Mononuclear cell (primary cell): Measurements from ENCODE around the gene KCNK5. TPM values are rescaled to one million over a fixed set of nuclear protein-coding genes. Genes with fewer than 3 reads are reported as not detected.
A peak's percentile ranks its signal among the peaks of the same experiment; 100 is the strongest.

Source experiments
- H3K27me3 ChIP-seq: 2 replicates; pipeline ENCODE4 v1.6.0; 2011; ENCODE audit warnings: low read length, control low read depth; ENCODE audit not compliant: insufficient read depth
- H3K4me1 ChIP-seq: 2 replicates; pipeline ENCODE4 v1.5.1; 2011; ENCODE audit warnings: mild to moderate bottlenecking, low read length, control low read depth; ENCODE audit not compliant: insufficient read depth
- H3K4me3 ChIP-seq: 2 replicates; pipeline ENCODE4 v1.5.1; 2011; ENCODE audit warnings: mild to moderate bottlenecking, low read length, moderate library complexity
- H3K9me3 ChIP-seq: 2 replicates; pipeline ENCODE4 v1.5.1; 2011; ENCODE audit warnings: low read depth, mild to moderate bottlenecking, control low read depth, low read length
- total RNA-seq: library from RNA; depleted of rRNA; stranded (reverse); fragments of >200 nt; gene quantifications from one replicate; pipeline ENCODE4 v1.2.3, GENCODE V29; 2012

Gene KCNK5
- total RNA-seq, result 0.31 TPM

GRCh38 chr6:39228992-39229767, at the start of gene KCNK5:
Gene KCNK5 (minus strand): TSS chr6:39229475. CDS start chr6:39229111, 364 bp downstream.
- Histone ChIP-seq H3K4me3 (peak within 1 kb of the TSS; percentile 36), H3K4me1 (peaks cover 56% of the 10 kb centered on the region), H3K27me3 (no peaks in the 10 kb centered on the region), H3K9me3 (no peaks in the 10 kb centered on the region)

- Histone ChIP-seq H3K4me3 (no peak overlapping the region), H3K9me3 (no peaks in the 10 kb centered on the region), H3K4me1 (no peaks in the 10 kb centered on the region), H3K27me3 (no peaks in the 10 kb centered on the region)
Measured at GRCh38 chr6:39276379-39276995, 47.2 kb upstream of the KCNK5 start.

- Histone ChIP-seq H3K4me3 (no peak overlapping the region), H3K27me3 (no peaks in the 10 kb centered on the region), H3K4me1 (no peaks in the 10 kb centered on the region), H3K9me3 (no peaks in the 10 kb centered on the region)
Measured at GRCh38 chr6:39274903-39275302, 45.6 kb upstream of the KCNK5 start.

GRCh38 chr6:39274471-39274870, 45.2 kb upstream of the KCNK5 start:
- Histone ChIP-seq H3K4me1 (no peaks in the 10 kb centered on the region), H3K27me3 (no peaks in the 10 kb centered on the region), H3K9me3 (no peaks in the 10 kb centered on the region), H3K4me3 (no peak overlapping the region)

- H3K27me3 ChIP-seq, result no peaks in the 10 kb centered on the region
- no peak overlapping the region for H3K4me3 ChIP-seq
- H3K4me1 ChIP-seq, result no peaks in the 10 kb centered on the region
- H3K9me3 ChIP-seq, result no peaks in the 10 kb centered on the region
Measured at GRCh38 chr6:39273406-39273821, 44.1 kb upstream of the KCNK5 start.

GRCh38 chr6:39269961-39270360, 40.7 kb upstream of the KCNK5 start:
- no peaks in the 10 kb centered on the region for H3K9me3 ChIP-seq
- H3K4me3 ChIP-seq, result no peak overlapping the region

GRCh38 chr6:39268721-39269120, 39.4 kb upstream of the KCNK5 start:
- Histone ChIP-seq H3K9me3 (no peaks in the 10 kb centered on the region), H3K4me3 (no peak overlapping the region), H3K27me3 (no peaks in the 10 kb centered on the region), H3K4me1 (peaks cover 3% of the 10 kb centered on the region)

More at GRCh38 chr6:39269961-39270360, 40.7 kb upstream of the KCNK5 start:
- no peaks in the 10 kb centered on the region for H3K27me3 ChIP-seq
- no peaks in the 10 kb centered on the region for H3K4me1 ChIP-seq

GRCh38 chr6:39268171-39268570, 38.9 kb upstream of the KCNK5 start:
- H3K4me1 ChIP-seq, result peaks cover 8% of the 10 kb centered on the region
- H3K9me3 ChIP-seq, result no peaks in the 10 kb centered on the region
- no peaks in the 10 kb centered on the region for H3K27me3 ChIP-seq
- H3K4me3 ChIP-seq, result no peak overlapping the region

GRCh38 chr6:39266782-39267355, 37.6 kb upstream of the KCNK5 start:
- H3K27me3 ChIP-seq, result peaks cover 2% of the 10 kb centered on the region

GRCh38 chr6:39266375-39266774, 37.1 kb upstream of the KCNK5 start:
- Histone ChIP-seq H3K9me3 (no peaks in the 10 kb centered on the region), H3K27me3 (peaks cover 3% of the 10 kb centered on the region), H3K4me3 (no peak overlapping the region), H3K4me1 (peaks cover 9% of the 10 kb centered on the region)

More at GRCh38 chr6:39266782-39267355, 37.6 kb upstream of the KCNK5 start:
- Histone ChIP-seq H3K4me3 (no peak overlapping the region), H3K4me1 (peaks cover 9% of the 10 kb centered on the region), H3K9me3 (no peaks in the 10 kb centered on the region)

- Histone ChIP-seq H3K27me3 (peaks cover 3% of the 10 kb centered on the region), H3K4me1 (peaks cover 9% of the 10 kb centered on the region), H3K9me3 (no peaks in the 10 kb centered on the region), H3K4me3 (no peak overlapping the region)
Measured at GRCh38 chr6:39263303-39264037, 34.2 kb upstream of the KCNK5 start.

GRCh38 chr6:39261751-39262150, 32.5 kb upstream of the KCNK5 start:
- Histone ChIP-seq H3K27me3 (peaks cover 3% of the 10 kb centered on the region), H3K4me3 (no peak overlapping the region), H3K4me1 (peaks cover 9% of the 10 kb centered on the region), H3K9me3 (no peaks in the 10 kb centered on the region)

- Histone ChIP-seq H3K9me3 (no peaks in the 10 kb centered on the region), H3K4me3 (no peak overlapping the region), H3K27me3 (peaks cover 3% of the 10 kb centered on the region), H3K4me1 (peaks cover 9% of the 10 kb centered on the region)
Measured at GRCh38 chr6:39260953-39261352, 31.7 kb upstream of the KCNK5 start.

- H3K4me1 ChIP-seq, result peaks cover 9% of the 10 kb centered on the region
- peaks cover 3% of the 10 kb centered on the region for H3K27me3 ChIP-seq
- H3K4me3 ChIP-seq, result no peak overlapping the region
- no peaks in the 10 kb centered on the region for H3K9me3 ChIP-seq
Measured at GRCh38 chr6:39260456-39260855, 31.2 kb upstream of the KCNK5 start.
